22Rv1 (cell line): ENCODE measurements around the gene ZNF609.
A peak's percentile ranks its signal among the peaks of the same experiment; 100 is the strongest.
"Not testable (repeated sequence)": the region's sequence is repeated elsewhere in the genome, so short reads cannot be mapped to it uniquely, and the experiment has no call there.

Experiments used
- H3K27ac ChIP-seq: fragments of 450-650 bp; 2 replicates; pipeline ENCODE4 v1.5.1; 2017
- ZFX ChIP-seq: fragments of 450-650 bp; IDR thresholded peaks from 2 replicates; pipeline ENCODE4 v1.6.1; 2017; ENCODE audit warnings: antibody characterized with exemption, borderline replicate concordance
- TF ChIP-seq, protein P1 (sequence below): fragments of 450-650 bp; IDR thresholded peaks from 2 replicates; pipeline ENCODE4 v1.5.1; 2017; ENCODE audit warnings: mild to moderate bottlenecking

Gene ZNF609

DNA sequence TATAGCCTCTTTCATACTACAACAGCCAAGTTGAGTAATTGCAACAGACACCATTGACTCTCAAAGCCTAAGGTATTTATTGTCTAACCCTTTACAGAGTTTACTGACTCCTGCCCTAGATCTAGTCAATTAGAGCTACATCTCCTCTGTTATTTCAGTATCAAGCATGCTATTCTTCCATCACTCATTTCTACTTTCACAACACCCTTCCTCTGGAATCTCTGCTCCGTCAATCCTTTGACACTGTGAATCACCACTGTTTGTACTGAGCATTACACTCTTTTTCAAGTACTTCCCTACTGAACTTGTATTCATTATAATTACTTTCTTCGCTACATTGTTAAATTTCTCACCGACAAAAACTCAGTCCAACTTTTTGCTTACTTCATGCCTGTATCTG is 121.8 kb downstream of the ZNF609 start:
- no peak overlapping the region for H3K27ac ChIP-seq
- TF ChIP-seq, protein P1, sequence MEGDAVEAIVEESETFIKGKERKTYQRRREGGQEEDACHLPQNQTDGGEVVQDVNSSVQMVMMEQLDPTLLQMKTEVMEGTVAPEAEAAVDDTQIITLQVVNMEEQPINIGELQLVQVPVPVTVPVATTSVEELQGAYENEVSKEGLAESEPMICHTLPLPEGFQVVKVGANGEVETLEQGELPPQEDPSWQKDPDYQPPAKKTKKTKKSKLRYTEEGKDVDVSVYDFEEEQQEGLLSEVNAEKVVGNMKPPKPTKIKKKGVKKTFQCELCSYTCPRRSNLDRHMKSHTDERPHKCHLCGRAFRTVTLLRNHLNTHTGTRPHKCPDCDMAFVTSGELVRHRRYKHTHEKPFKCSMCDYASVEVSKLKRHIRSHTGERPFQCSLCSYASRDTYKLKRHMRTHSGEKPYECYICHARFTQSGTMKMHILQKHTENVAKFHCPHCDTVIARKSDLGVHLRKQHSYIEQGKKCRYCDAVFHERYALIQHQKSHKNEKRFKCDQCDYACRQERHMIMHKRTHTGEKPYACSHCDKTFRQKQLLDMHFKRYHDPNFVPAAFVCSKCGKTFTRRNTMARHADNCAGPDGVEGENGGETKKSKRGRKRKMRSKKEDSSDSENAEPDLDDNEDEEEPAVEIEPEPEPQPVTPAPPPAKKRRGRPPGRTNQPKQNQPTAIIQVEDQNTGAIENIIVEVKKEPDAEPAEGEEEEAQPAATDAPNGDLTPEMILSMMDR: no peak
- TF ChIP-seq ZFX: no peak

DNA sequence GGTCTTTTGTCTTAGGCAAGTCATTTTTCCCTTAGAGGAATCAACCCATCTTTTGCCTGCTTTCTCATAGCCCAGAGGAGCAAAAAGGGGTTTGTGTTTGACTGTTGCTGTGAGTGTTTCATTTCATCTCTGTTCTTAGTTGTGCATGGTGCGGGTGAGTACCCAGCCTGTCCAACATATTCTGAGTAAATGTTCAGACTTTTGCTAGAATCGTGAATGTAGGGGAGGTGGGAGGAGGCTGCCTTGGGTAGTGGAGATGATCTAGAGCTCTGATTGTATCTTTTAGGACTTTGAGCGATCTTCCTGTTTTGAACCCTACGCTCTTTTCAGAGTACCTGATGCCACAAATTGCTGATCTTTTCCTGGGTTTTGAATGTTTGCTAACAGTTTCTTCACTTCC is 123.1 kb downstream of the ZNF609 start:
- TF ChIP-seq, protein P1: no peak
- TF ChIP-seq ZFX: no peak
- no peak overlapping the region for H3K27ac ChIP-seq

GRCh38 chr15:64583983-64584382 is 123.6 kb downstream of the ZNF609 start:
- H3K27ac ChIP-seq: no peak overlapping the region
- TF ChIP-seq ZFX: no peak
- TF ChIP-seq, protein P1: no peak

DNA sequence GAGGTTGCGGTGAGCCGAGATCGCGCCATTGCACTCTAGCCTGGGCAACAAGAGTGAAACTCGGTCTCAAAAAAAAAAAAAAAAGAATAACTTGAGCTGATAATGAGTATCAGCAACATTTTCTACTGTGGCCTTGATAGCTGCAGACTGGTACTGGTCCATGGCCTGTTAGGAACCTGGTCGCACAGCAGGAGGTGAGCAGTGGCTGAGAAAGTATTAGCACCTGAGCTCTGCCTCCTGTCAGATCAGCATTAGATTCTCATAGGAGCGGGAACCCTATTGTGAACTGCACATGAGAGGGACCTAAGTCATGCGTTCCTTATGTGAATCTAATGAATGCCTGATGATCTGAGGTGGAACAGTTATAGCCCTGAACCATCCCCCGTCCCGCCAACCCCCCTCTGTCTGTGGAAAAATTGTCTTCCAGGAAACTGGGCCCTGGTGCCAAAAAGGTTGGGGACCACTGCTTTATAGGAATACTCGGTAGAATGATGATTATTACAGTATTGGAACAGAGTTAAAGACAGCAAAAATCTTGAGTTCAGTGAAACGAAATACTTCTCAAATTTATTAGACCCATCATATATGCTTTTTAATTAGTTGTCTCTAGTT is 126.0 kb downstream of the ZNF609 start:
- TF ChIP-seq, protein P1: no peak
- no peak for TF ChIP-seq ZFX
- no peak overlapping the region for H3K27ac ChIP-seq

DNA sequence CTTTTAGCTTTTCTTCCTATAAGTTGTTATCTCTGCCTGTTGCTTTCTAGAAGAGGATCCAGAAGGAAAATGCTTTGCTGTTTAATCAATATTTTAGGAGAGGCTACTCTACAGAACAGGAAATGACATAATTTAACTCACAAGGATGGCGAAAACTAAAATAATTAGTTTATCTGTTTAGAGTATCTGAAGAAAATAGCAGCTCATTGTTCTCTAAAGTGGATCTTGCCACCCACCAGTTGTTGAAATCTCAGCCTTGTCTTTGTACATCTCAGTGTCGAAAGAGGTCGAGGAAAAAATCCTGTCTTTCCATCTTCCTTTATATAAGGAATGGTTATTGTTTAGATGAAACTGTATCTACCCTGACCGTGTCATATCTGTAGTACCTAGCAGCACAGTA is 126.6 kb downstream of the ZNF609 start:
- H3K27ac ChIP-seq: no peak overlapping the region
- TF ChIP-seq ZFX: no peak
- TF ChIP-seq, protein P1: no peak

DNA sequence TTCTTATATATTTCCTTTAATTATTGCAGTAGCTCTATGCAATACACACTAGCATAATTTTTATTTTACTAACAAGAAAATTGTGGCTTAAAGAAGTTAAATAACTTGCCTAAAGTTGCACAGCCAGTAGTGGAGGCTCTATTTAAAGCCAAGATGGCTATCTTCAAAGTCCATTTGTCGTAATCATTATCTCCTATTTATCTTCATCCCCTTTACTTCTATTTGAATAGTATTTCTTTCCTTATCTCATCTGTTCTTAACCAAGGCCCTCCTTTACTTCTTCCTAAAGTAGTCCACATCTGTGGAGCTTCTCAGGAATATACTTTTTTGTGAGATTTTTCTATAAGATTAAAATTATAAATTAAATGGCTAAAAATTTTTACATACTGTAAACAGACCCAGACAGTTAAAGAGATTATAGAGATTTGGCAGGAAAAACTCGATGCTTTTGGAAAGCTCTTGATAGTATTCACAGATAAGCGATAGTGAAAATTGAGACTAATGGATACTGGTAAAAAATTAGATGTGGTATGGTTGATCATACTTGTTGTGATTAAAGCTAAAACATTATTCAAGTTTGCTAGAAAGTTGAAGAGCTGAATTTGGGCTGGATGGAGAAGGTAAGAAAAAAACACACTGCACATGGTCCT is 129.2 kb downstream of the ZNF609 start:
- TF ChIP-seq, protein P1: no peak
- TF ChIP-seq ZFX: no peak

DNA sequence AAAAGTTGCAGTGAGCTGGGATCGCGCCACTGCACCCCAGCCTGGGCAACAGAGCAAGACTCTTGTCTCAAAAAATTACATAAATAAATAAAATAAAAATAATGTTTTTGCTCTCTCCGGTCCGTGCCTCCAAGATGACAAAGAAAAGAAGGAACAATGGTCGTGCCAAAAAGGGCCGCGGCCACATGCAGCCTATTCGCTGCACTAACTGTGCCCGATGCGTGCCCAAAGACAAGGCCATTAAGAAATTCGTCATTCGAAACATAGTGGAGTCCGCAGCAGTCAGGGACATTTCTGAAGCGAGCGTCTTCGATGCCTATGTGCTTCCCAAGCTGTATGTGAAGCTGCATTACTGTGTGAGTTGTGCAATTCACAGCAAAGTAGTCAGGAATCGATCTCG is 132.5 kb downstream of the ZNF609 start:
- H3K27ac ChIP-seq: not testable (repeated sequence)

More for the DNA sequence above, 129.2 kb downstream of the ZNF609 start:
- peak overlapping the region; percentile 7; the same call in 1 of the 2 replicates for H3K27ac ChIP-seq
